Ascending aorta (tissue), 2 donors: Measurements from ENCODE around the gene SLC25A38. TPM values are rescaled to one million over a fixed set of nuclear protein-coding genes. Genes with fewer than 3 reads are reported as not detected.

Experiments
- DNase-seq, 2 donors: peaks; one replicate each; pipeline ENCODE4 v3.0.0-alpha.2; 2019; ENCODE audit warnings: low spot score in 2 of 2
- H3K27ac ChIP-seq, 2 donors: fragments of 200-600 bp; sonication (generic); one replicate each; pipeline ENCODE4 v1.5.1; 2016 to 2017; ENCODE audit warnings: mild to moderate bottlenecking in 1 of 2
- H3K27me3 ChIP-seq: fragments of 200-600 bp; sonication (generic); one replicate; pipeline ENCODE4 v1.5.1; 2017
- H3K36me3 ChIP-seq, 2 donors: fragments of 200-600 bp; sonication (generic); one replicate each; pipeline ENCODE4 v1.5.1; 2016
- H3K4me1 ChIP-seq, 2 donors: fragments of 200-600 bp; sonication (generic); one replicate each; pipeline ENCODE4 v1.5.1; 2016 to 2017; ENCODE audit warnings: mild to moderate bottlenecking in 1 of 2
- H3K4me3 ChIP-seq, 2 donors: fragments of 200-600 bp; sonication (generic); one replicate each; pipeline ENCODE4 v1.5.1; 2016 to 2017; ENCODE audit warnings: mild to moderate bottlenecking in 1 of 2
- H3K9me3 ChIP-seq, 2 donors: fragments of 200-600 bp; sonication (generic); one replicate each; pipeline ENCODE4 v1.5.1; 2016
- intact Hi-C: fragments of 100-400 bp; cut with DNase I; formaldehyde crosslinking; loops from one replicate; pipeline ENCODE4 v1.15.1; 2023
- total RNA-seq: library from RNA; depleted of rRNA; stranded (reverse); fragments of >200 nt; gene quantifications from one replicate; pipeline ENCODE4 v1.1.0, GENCODE V29; 2016
- TF ChIP-seq, protein P1 (sequence below), 3 experiments: fragments of 200-600 bp in 2 of 3; fragments of 450-650 bp in 1 of 3; sonication (generic) in 2 of 3; IDR thresholded peaks; one replicate each; pipeline ENCODE4 v1.5.1; 2016 to 2019; ENCODE audit warnings: antibody characterized with exemption in 3 of 3, mild to moderate bottlenecking in 1 of 3, moderate library complexity in 1 of 3

SLC25A38 gene
- total RNA-seq, 1 donor from 2014 or later, result 7.0 TPM

DNA sequence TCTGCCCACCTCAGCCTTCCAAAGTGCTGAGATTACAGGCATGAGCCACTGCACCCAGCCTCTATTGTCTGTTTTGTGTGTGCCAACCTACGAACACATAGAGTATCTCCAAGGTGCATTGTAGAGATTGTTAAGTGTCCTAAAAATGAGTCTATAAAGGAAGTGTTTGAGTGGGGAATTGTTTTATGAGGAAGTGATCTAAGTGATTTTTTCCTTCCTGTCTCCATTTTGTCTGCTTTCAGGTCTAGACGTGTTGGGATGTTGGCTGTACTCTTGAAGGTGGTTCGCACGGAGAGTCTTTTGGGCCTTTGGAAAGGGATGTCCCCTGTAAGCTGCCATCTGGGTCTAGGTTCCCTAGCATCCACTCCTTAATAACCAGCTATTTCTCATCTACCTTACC lies 7.0 kb downstream of the SLC25A38 start:
- TF ChIP-seq, protein P1, sequence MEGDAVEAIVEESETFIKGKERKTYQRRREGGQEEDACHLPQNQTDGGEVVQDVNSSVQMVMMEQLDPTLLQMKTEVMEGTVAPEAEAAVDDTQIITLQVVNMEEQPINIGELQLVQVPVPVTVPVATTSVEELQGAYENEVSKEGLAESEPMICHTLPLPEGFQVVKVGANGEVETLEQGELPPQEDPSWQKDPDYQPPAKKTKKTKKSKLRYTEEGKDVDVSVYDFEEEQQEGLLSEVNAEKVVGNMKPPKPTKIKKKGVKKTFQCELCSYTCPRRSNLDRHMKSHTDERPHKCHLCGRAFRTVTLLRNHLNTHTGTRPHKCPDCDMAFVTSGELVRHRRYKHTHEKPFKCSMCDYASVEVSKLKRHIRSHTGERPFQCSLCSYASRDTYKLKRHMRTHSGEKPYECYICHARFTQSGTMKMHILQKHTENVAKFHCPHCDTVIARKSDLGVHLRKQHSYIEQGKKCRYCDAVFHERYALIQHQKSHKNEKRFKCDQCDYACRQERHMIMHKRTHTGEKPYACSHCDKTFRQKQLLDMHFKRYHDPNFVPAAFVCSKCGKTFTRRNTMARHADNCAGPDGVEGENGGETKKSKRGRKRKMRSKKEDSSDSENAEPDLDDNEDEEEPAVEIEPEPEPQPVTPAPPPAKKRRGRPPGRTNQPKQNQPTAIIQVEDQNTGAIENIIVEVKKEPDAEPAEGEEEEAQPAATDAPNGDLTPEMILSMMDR (IDR thresholded peaks at IDR 0.05), result no peak
- no peak overlapping the region for H3K27ac ChIP-seq
- H3K4me3 ChIP-seq, result no peak overlapping the region
- peaks cover 51 to 58% of the 10 kb centered on the region in 2 donors for H3K36me3 ChIP-seq
- H3K27me3 ChIP-seq, result no peaks in the 10 kb centered on the region
- peaks cover 0 to 4% of the 10 kb centered on the region in 2 donors for H3K4me1 ChIP-seq
- no peak for DNase-seq
- H3K9me3 ChIP-seq, result no peaks in the 10 kb centered on the region
- intact Hi-C loops, result no loop called here

DNA sequence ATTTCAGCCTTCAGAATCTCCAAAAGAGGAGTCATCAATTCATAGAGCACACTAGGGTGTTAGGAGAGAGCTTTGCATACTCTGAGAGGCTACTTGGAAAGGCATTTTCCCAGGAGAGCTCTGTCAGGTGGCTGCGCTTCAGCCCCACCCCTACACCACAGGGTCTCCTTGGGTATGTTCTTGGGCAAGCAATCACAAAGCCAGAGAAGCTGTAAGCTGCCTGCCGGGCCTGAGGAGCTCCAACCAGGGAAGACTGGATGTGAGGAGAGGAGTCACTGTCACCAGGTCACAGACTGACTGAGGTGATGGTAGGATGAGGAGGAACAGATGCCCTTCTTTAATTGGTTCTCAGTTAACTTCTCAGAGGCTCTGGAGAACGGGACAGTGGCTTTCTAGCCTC lies 13.5 kb downstream of the SLC25A38 start:
- intact Hi-C loops, result no loop called here
- Histone ChIP-seq H3K9me3 (no peaks in the 10 kb centered on the region), H3K4me3 (no peak overlapping the region), H3K27ac (no peak overlapping the region), H3K36me3 (peaks cover 61 to 77% of the 10 kb centered on the region in 2 donors), H3K4me1 (no peaks in the 10 kb centered on the region), H3K27me3 (no peaks in the 10 kb centered on the region)
- no peak for DNase-seq
- TF ChIP-seq, protein P1 (IDR thresholded peaks at IDR 0.05), result no peak

DNA sequence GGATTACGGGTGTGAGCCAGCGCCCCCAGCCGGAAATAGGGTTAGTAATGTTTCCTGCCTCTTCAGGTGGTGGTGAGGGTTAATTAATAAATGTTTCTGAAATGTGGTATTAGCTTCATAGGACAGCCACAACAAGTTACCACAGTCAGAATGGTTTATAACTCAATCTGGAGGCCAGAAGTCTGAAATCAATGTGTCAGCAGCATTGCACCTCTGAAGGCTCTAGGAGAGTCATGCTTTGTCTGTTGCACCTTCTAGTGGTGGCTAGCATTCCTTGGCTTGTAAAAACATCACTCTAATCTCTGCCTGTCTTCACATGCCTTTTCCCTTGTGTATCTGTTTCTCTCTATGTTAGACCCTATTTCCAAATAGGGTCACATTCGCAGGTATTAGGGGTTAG lies 15.5 kb downstream of the SLC25A38 start:
- intact Hi-C loops, result no loop called here
- TF ChIP-seq, protein P1 (IDR thresholded peaks at IDR 0.05), result no peak
- peaks cover 42 to 59% of the 10 kb centered on the region in 2 donors for H3K36me3 ChIP-seq

DNA sequence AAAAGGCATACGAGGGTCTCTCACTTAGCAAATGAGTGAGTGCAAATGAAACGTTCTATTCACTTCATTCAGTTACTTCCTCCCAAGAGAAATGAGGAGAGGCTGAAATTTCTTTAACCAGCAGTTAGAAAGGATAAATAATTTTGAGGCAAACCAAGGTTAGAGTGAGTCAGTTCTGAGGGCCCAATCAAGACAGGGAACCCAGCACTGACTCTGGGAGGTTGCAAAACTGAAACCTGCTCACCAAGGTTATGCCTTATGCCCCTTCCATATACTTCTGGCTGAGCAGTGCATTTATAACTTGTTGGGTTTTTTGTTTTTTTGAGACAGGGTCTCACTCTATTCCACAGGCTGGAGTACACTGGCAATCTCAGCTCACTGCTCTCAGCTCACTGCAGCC lies 18.8 kb downstream of the SLC25A38 start:
- DNase-seq, result no peak
- intact Hi-C loops, result no loop called here
- H3K27ac ChIP-seq, result no peak overlapping the region
- no peaks in the 10 kb centered on the region for H3K27me3 ChIP-seq
- TF ChIP-seq, protein P1 (IDR thresholded peaks at IDR 0.05), result no peak
- H3K4me1 ChIP-seq, result peaks cover 0 to 3% of the 10 kb centered on the region in 2 donors
- H3K4me3 ChIP-seq, result no peak overlapping the region
- no peaks in the 10 kb centered on the region for H3K9me3 ChIP-seq
- H3K36me3 ChIP-seq, result peaks cover 15 to 26% of the 10 kb centered on the region in 2 donors

More for the DNA sequence above, 15.5 kb downstream of the SLC25A38 start:
- H3K4me3 ChIP-seq, result no peak overlapping the region
- no peaks in the 10 kb centered on the region for H3K4me1 ChIP-seq
- DNase-seq, result no peak
- H3K27ac ChIP-seq, result no peak overlapping the region
- no peaks in the 10 kb centered on the region for H3K27me3 ChIP-seq
- no peaks in the 10 kb centered on the region for H3K9me3 ChIP-seq

DNA sequence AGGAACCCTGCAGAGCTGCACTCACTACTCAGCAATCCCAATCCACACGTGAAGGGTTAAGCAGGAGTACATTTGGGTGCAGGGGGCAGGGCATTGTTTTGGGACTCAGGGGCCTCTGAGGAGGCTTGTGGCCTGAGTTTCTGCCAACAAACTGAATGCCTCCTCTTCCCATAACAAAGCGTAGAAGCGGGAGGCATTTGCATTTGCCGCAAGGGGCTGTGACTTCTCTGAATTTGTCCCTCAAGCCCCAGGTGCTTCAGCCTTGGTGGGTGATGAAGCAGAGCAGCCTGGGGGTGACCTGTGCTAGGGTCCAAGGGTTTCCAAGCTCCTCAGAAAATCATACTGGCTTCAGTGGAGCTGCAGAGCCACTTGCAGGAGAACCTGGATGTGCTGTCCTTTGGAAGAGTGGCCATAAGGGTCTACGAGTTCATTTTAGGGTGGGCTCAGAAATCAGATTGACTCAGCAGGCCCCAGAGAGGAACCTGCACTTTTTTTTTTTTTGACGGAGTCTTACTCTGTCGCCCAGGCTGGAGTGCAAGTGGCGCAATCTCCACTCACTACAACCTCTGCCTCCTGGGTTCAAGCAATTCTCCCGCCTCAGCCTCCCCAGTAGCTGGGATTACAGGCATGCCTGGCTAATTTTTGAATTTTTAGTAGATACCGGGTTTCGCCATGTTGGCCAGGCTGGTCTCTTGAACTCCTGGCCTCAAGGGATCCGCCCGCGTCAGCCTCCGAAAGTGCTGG lies 21.9 kb downstream of the SLC25A38 start:
- Histone ChIP-seq H3K27ac (no peak overlapping the region), H3K4me3 (no peak overlapping the region), H3K4me1 (peaks cover 0 to 17% of the 10 kb centered on the region in 2 donors), H3K36me3 (peaks cover 8 to 17% of the 10 kb centered on the region in 2 donors), H3K27me3 (no peaks in the 10 kb centered on the region), H3K9me3 (no peaks in the 10 kb centered on the region)
- TF ChIP-seq, protein P1 (IDR thresholded peaks at IDR 0.05), result no peak
- no peak for DNase-seq
- intact Hi-C loops, result loop anchor here (5.0 kb wide), 1 partner anchor 1472 kb away; no protein-coding TSS in a partner anchor
